M059J (cell line): ENCODE data around the gene CCL14. TPM values are rescaled to one million over a fixed set of nuclear protein-coding genes. Genes with fewer than 3 reads are reported as not detected.
"Not testable (repeated sequence)": the region's sequence is repeated elsewhere in the genome, so short reads cannot be mapped to it uniquely, and the experiment has no call there.

ENCODE experiments used
- DNase-seq: peaks from one replicate; pipeline ENCODE4 v3.0.0-alpha.2; 2012; ENCODE audit warnings: low read depth
- total RNA-seq: library from RNA; depleted of rRNA; stranded (reverse); fragments of >200 nt; shearing (Covaris generic); gene quantifications from 2 replicates; pipeline ENCODE4 v1.2.3, GENCODE V29; 2014; rRNA removed

CCL14 gene
- not detected in 2 replicates for total RNA-seq

- no peak for DNase-seq
Observed at GRCh38 chr17:35986643-35987042, at the start of gene CCL14. CCL14 (minus strand) TSS chr17:35986729; CDS start chr17:35986649, 80 bp downstream.

- DNase-seq, result no peak
Observed at GRCh38 chr17:36036235-36036634, 49.7 kb upstream of the CCL14 start.

- DNase-seq, result no peak
Observed at GRCh38 chr17:36034127-36034526, 47.6 kb upstream of the CCL14 start.

GRCh38 chr17:36030956-36031355 is 44.4 kb upstream of the CCL14 start:
- DNase-seq, result no peak

- peak; percentile 38 for DNase-seq
Observed at GRCh38 chr17:36027761-36028160, 41.2 kb upstream of the CCL14 start.

- no peak for DNase-seq
Observed at GRCh38 chr17:36024106-36024869, 37.8 kb upstream of the CCL14 start.

GRCh38 chr17:36019423-36019822 is 32.9 kb upstream of the CCL14 start:
- no peak for DNase-seq

- DNase-seq, result no peak
Observed at GRCh38 chr17:36017799-36018198, 31.3 kb upstream of the CCL14 start, which contains the start of gene CCL23. CCL23 (minus strand) TSS chr17:36017972; CDS start chr17:36017897, 75 bp downstream.

GRCh38 chr17:36016555-36016954 is 30.0 kb upstream of the CCL14 start:
- DNase-seq, result no peak

GRCh38 chr17:36015895-36016294 is 29.4 kb upstream of the CCL14 start:
- DNase-seq, result not testable (repeated sequence)

- no peak for DNase-seq
Observed at GRCh38 chr17:36014946-36015345, 28.4 kb upstream of the CCL14 start.

GRCh38 chr17:36011201-36011600 is 24.7 kb upstream of the CCL14 start:
- no peak for DNase-seq

GRCh38 chr17:36008998-36009665 is 22.6 kb upstream of the CCL14 start:
- DNase-seq, result no peak

GRCh38 chr17:36004594-36005108 is 18.1 kb upstream of the CCL14 start:
- DNase-seq, result no peak

GRCh38 chr17:36002631-36003030 is 16.1 kb upstream of the CCL14 start:
- DNase-seq, result no peak

- DNase-seq, result no peak
Observed at GRCh38 chr17:36001862-36002603, 15.5 kb upstream of the CCL14 start.

GRCh38 chr17:36001110-36001771 is 14.7 kb upstream of the CCL14 start, which contains the start of gene CCL15:
CCL15 (minus strand) TSS chr17:36001553; CDS start chr17:36001492, 61 bp downstream.
- no peak for DNase-seq

GRCh38 chr17:36000732-36001109 is 14.2 kb upstream of the CCL14 start:
- DNase-seq, result no peak

GRCh38 chr17:35998756-35999155 is 12.2 kb upstream of the CCL14 start:
- DNase-seq, result no peak

- DNase-seq, result no peak
Observed at GRCh38 chr17:35998018-35998545, 11.6 kb upstream of the CCL14 start.

- DNase-seq, result not testable (repeated sequence)
Observed at GRCh38 chr17:35995346-35995745, 8.8 kb upstream of the CCL14 start.
